Thyroid gland (tissue), 4 donors: ENCODE data around the gene ERICH6. TPM values are rescaled to one million over a fixed set of nuclear protein-coding genes. Genes with fewer than 3 reads are reported as not detected.

ENCODE experiments used
- DNase-seq, 2 donors: peaks; one replicate each; pipeline ENCODE4 v3.0.0-alpha.2; 2019
- H3K27ac ChIP-seq, 3 donors: fragments of 200-600 bp; sonication (generic); 1 replicate in 2 of 3; 2 replicates in 1 of 3; pipeline ENCODE4 v1.5.1; 2016 to 2019; ENCODE audit warnings: mild to moderate bottlenecking in 1 of 3, moderate library complexity in 1 of 3
- H3K27me3 ChIP-seq: fragments of 200-600 bp; sonication (generic); one replicate; pipeline ENCODE4 v1.5.1; 2019
- H3K36me3 ChIP-seq, 2 donors: fragments of 200-600 bp; sonication (generic); one replicate each; pipeline ENCODE4 v1.5.1; 2016 to 2019
- H3K4me1 ChIP-seq, 2 donors: fragments of 200-600 bp; sonication (generic); one replicate each; pipeline ENCODE4 v1.5.1; 2017 to 2019
- H3K4me3 ChIP-seq, 3 donors: fragments of 200-600 bp; sonication (generic); replicated peaks in 1 of 3; 1 replicate in 2 of 3; 2 replicates in 1 of 3; pipeline ENCODE4 v1.5.1; 2016; ENCODE audit warnings: mild to moderate bottlenecking in 1 of 3
- H3K9me3 ChIP-seq: fragments of 200-600 bp; sonication (generic); one replicate; pipeline ENCODE4 v1.5.1; 2017
- CTCF ChIP-seq, 6 experiments: fragments of 200-600 bp in 3 of 6; fragments of 450-650 bp in 3 of 6; sonication (generic) in 3 of 6; IDR thresholded peaks; one replicate each; pipeline ENCODE4 v1.5.1; 2016 to 2019; ENCODE audit warnings: antibody characterized with exemption in 6 of 6, mild to moderate bottlenecking in 2 of 6, inconsistent platforms in 1 of 6, moderate library complexity in 1 of 6
- POLR2A ChIP-seq, 2 donors: fragments of 450-650 bp; IDR thresholded peaks; one replicate each; pipeline ENCODE4 v1.6.1; 2017; ENCODE audit warnings: antibody characterized with exemption in 2 of 2, mild to moderate bottlenecking in 2 of 2, moderate library complexity in 1 of 2
- WGBS, 2 donors: methylation state at CpG; one replicate each; pipeline ENCODE4 v1.1.5; 2017; 5-methylcytosine and 5-hydroxymethylcytosine counted together
- intact Hi-C: fragments of 100-400 bp; cut with DNase I; formaldehyde crosslinking; loops from one replicate; pipeline ENCODE4 v1.15.1; 2023
- total RNA-seq, 4 donors: library from RNA; depleted of rRNA; stranded (reverse); fragments of >200 nt; gene quantifications; one replicate each; pipeline ENCODE4 v1.2.3, GENCODE V29; 2016

Gene ERICH6
- total RNA-seq, 4 donors from 2014 or later: 0.11 to 0.27 TPM; not detected in 2

GRCh38 chr3:150656316-150656715 is 47.4 kb downstream of the ERICH6 start:
- DNase-seq: no peak
- TF ChIP-seq CTCF (IDR thresholded peaks at IDR 0.05) (no peak), POLR2A (IDR thresholded peaks at IDR 0.05) (no peak)
- Histone ChIP-seq H3K27me3 (no peaks in the 10 kb centered on the region), H3K36me3 (no peaks in the 10 kb centered on the region), H3K4me1 (no peaks in the 10 kb centered on the region), H3K9me3 (no peaks in the 10 kb centered on the region), H3K27ac (no peak overlapping the region), H3K4me3 (no peak overlapping the region)
- intact Hi-C loops: no loop called here
- 78 to 84% methylated on average over 4 of the region's 4 CpGs for WGBS, 2 donors

- H3K4me3 ChIP-seq: no peak overlapping the region
- H3K9me3 ChIP-seq: no peaks in the 10 kb centered on the region
- no peaks in the 10 kb centered on the region for H3K27me3 ChIP-seq
- WGBS, 2 donors: 82 to 83% methylated on average over 4 of the region's 4 CpGs
- H3K27ac ChIP-seq: no peak overlapping the region
- H3K4me1 ChIP-seq: no peaks in the 10 kb centered on the region
- TF ChIP-seq POLR2A (IDR thresholded peaks at IDR 0.05): no peak
- no peak for TF ChIP-seq CTCF (IDR thresholded peaks at IDR 0.05)
- intact Hi-C loops: no loop called here
- H3K36me3 ChIP-seq: no peaks in the 10 kb centered on the region
- DNase-seq: no peak
Measured at GRCh38 chr3:150653110-150653561, 50.6 kb downstream of the ERICH6 start.

- Histone ChIP-seq H3K27ac (no peak overlapping the region), H3K27me3 (no peaks in the 10 kb centered on the region), H3K4me3 (no peak overlapping the region), H3K9me3 (no peaks in the 10 kb centered on the region), H3K36me3 (no peaks in the 10 kb centered on the region), H3K4me1 (peaks cover 3 to 7% of the 10 kb centered on the region in 2 donors)
- DNase-seq: no peak
- TF ChIP-seq POLR2A (IDR thresholded peaks at IDR 0.05) (no peak), CTCF (IDR thresholded peaks at IDR 0.05) (no peak)
- WGBS, 2 donors: 95 to 97% methylated on average over 12 of the region's 12 CpGs
- intact Hi-C loops: no loop called here
Measured at GRCh38 chr3:150640256-150640655, 63.5 kb downstream of the ERICH6 start.

GRCh38 chr3:150639262-150639661 is 64.5 kb downstream of the ERICH6 start:
- no peak for TF ChIP-seq POLR2A (IDR thresholded peaks at IDR 0.05)
- no peak for TF ChIP-seq CTCF (IDR thresholded peaks at IDR 0.05)
- H3K4me1 ChIP-seq: peaks cover 8 to 9% of the 10 kb centered on the region in 2 donors
- no peak overlapping the region for H3K4me3 ChIP-seq
- H3K27me3 ChIP-seq: no peaks in the 10 kb centered on the region
- DNase-seq: no peak
- no peaks in the 10 kb centered on the region for H3K9me3 ChIP-seq
- no peaks in the 10 kb centered on the region for H3K36me3 ChIP-seq
- WGBS, 2 donors: 82 to 83% methylated on average over 5 of the region's 5 CpGs
- intact Hi-C loops: no loop called here
- no peak overlapping the region for H3K27ac ChIP-seq

- Histone ChIP-seq H3K27me3 (no peaks in the 10 kb centered on the region), H3K9me3 (no peaks in the 10 kb centered on the region), H3K36me3 (no peaks in the 10 kb centered on the region), H3K27ac (no peak overlapping the region), H3K4me1 (peaks cover 8 to 9% of the 10 kb centered on the region in 2 donors), H3K4me3 (no peak overlapping the region)
- intact Hi-C loops: no loop called here
- 90 to 93% methylated on average over 5 of the region's 5 CpGs for WGBS, 2 donors
- DNase-seq: no peak
- TF ChIP-seq CTCF (IDR thresholded peaks at IDR 0.05) (no peak), POLR2A (IDR thresholded peaks at IDR 0.05) (no peak)
Measured at GRCh38 chr3:150636258-150636657, 67.5 kb downstream of the ERICH6 start.
